Subcutaneous adipose tissue (tissue), 4 donors: Measurements from ENCODE around the gene RBCK1. TPM values are rescaled to one million over a fixed set of nuclear protein-coding genes. Genes with fewer than 3 reads are reported as not detected.

ENCODE experiments used
- total RNA-seq, 4 donors: library from RNA; depleted of rRNA; stranded (reverse); fragments of >200 nt; gene quantifications; one replicate each; pipeline ENCODE4 v1.1.0, GENCODE V29; 2016
- TF ChIP-seq, protein P1 (sequence below): fragments of 450-650 bp; IDR thresholded peaks from one replicate; pipeline ENCODE4 v1.5.1; 2016; ENCODE audit warnings: low read depth, mild to moderate bottlenecking, control low read depth, antibody characterized with exemption, moderate library complexity

The RBCK1 gene
- total RNA-seq, 4 donors from 2014 or later = 29.3 to 91.6 (median 55.1) TPM

DNA sequence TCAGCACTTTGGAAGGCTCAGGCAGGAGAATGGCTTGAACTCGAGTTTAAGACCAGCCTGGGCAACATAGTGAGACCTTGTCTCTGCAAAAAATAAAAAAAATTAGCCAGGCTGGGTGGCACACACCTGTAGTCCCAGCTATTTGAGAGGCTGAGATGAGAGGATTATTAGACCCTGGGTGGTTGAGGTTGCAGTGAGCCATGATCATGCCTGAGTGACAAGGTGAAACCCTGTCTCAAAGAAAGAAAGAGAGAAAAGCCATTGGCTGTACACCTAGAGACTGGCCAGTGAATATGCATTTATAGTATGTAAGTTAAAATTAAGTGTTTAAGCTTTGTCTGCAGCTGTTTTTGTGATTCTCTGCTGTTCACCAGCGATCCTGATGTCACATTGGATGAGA is 6.1 kb downstream of the RBCK1 start:
- TF ChIP-seq, protein P1, sequence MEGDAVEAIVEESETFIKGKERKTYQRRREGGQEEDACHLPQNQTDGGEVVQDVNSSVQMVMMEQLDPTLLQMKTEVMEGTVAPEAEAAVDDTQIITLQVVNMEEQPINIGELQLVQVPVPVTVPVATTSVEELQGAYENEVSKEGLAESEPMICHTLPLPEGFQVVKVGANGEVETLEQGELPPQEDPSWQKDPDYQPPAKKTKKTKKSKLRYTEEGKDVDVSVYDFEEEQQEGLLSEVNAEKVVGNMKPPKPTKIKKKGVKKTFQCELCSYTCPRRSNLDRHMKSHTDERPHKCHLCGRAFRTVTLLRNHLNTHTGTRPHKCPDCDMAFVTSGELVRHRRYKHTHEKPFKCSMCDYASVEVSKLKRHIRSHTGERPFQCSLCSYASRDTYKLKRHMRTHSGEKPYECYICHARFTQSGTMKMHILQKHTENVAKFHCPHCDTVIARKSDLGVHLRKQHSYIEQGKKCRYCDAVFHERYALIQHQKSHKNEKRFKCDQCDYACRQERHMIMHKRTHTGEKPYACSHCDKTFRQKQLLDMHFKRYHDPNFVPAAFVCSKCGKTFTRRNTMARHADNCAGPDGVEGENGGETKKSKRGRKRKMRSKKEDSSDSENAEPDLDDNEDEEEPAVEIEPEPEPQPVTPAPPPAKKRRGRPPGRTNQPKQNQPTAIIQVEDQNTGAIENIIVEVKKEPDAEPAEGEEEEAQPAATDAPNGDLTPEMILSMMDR = no peak

DNA sequence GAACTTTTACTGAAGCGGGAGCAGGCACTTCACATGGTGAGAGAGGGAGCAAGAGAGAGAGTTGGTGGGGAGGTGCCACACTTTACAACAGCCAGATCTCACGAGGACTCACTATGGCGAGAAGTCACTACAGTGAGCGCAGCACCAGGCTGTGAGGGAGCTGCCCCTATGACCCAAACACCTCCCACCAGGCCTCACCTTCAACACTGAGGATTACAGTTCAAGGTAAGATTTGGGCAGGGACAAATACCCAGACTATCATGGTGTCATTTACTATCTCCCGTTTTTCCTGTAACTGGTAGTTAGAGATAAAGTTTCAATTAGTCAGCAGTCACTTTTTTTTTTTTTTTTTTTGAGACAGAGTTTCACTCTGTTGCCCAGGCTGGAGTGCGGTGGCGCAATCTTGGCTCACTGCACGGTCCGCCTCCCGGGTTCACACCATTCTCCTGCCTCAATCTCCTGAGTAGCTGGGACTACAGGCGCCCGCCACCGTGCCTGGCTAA is 7.8 kb downstream of the RBCK1 start:
- TF ChIP-seq, protein P1 = no peak

DNA sequence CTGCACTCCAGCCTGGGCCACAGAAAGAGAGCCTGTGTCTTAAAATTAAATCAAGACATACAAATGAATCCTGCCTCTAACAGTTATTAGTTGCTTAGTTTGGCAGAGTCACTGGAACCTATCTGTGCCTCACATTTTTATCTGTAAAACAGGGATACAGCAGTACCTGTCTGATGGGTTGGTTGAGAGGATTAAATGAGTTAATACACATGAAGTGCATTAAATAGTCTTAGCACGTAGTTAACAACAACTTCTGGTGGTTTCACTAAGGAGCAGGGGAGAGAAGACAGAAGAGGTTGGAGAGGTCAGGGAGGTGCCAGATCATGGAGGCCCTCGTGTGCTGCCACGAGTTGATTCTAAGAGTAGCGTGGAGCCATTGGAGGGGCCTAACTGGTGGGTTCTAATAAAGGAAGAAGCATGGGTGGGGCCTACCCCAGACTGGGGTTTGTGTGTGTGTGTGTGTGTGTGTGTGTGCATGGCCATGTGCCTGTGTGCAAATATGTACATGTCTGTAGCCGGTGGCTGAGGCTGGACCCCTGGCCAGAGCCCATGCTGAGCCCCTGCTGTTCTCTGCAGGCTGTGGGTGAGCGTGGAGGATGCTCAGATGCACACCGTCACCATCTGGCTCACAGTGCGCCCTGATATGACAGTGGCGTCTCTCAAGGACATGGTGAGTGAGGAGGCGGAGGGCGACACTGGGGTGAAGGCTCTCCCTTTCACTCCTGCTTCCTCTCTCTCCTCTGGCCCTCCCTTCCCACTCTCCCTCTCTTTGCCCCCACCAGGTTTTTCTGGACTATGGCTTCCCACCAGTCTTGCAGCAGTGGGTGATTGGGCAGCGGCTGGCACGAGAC is 9.1 kb downstream of the RBCK1 start:
- TF ChIP-seq, protein P1 = no peak

DNA sequence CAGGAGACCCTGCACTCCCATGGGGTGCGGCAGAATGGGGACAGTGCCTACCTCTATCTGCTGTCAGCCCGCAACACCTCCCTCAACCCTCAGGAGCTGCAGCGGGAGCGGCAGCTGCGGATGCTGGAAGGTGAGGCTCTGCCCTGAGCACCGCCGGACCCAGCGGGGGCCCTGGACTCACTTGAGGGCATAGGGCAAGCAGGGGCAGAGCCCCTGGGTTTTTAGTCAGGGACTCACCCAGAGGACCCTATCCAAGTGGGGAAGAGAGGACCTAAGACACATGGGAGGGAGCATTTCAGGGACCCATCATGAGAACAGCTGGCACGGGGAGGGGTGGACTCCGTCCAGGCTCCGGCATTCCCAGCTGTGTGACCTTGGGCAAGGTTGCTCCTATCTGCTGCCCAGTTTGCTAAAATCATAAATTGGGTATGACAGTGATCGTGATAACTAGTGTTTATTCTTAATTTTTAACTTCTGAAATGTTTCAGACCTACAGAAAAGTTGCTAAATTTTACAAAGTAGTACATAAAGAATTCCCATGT is 9.8 kb downstream of the RBCK1 start:
- TF ChIP-seq, protein P1 = no peak

DNA sequence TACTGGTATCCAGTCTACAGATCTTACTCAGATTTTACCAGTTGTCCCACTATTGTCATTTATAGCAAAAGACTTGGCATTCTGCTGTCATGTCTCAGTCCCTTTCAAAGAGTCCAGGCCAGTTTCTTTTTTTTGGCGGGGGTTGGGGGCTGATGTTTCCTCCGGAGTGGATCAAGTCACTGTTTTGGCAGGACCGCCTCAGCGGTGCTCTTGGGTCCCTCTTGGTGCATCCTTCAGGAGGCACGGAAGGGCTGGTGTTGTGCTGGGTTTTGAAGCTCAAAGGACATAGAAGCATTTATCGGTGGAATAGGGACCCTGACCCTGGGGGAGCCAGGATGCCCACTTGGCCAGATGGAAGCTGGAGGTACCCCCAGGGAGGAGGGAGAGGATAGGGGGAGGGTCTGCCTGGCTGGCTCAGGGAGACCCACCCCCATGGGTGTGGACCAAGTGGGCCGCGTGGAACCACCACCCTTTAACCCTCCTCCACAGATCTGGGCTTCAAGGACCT is 10.8 kb downstream of the RBCK1 start:
- TF ChIP-seq, protein P1 = no peak

DNA sequence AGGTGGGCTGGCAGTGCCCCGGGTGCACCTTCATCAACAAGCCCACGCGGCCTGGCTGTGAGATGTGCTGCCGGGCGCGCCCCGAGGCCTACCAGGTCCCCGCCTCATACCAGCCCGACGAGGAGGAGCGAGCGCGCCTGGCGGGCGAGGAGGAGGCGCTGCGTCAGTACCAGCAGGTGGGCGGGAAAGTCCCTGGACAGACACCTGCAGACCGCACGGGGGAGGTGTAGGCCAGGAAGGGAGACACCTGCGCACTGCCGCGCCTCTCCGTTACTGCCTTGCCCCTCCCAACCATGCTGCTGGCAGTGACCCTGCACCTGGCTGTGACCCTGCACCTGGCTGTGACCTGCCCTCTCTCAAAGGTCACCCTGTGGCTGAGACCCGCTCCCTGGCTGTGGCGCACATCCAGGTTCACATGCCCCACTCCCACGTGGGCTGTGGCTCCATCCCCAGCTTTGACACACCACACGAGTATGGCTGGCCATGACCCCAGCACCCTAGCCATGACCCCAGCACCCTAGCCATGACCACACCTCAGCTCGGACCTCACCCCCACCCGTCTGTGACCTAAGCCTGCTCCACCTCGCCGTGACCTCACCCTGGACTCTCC is 11.6 kb downstream of the RBCK1 start:
- TF ChIP-seq, protein P1 = no peak

DNA sequence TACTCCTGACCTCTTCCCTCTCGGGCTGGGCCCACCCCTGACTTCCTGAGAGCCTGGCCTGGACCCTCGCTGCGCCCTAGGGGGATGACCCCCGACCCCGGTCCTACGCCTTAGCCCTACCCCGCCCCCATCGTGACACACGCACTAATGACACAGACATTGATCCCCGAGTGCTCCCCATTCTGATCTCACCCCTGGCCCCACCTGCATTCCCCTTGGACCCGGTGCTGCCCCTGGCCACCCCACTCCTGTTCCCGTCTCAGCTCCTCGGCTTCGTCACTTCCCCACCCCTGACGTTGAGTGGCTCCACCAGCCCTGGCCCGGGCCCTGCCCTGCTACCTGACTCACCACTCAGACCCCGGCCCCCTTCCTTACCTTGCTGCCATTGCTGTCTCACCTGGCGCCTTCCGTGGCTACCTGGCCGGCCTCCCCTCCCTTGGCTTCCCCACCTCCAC is 12.1 kb downstream of the RBCK1 start:
- TF ChIP-seq, protein P1 = no peak
